Omental fat pad (tissue), 4 donors: ENCODE results near the gene COQ8A. TPM values are rescaled to one million over a fixed set of nuclear protein-coding genes. Genes with fewer than 3 reads are reported as not detected.
A peak's percentile ranks its signal among the peaks of the same experiment; 100 is the strongest.
"Not testable (repeated sequence)": the region's sequence is repeated elsewhere in the genome, so short reads cannot be mapped to it uniquely, and the experiment has no call there.

Source experiments
- ATAC-seq: fragments of 150-250 bp; one replicate; pipeline ENCODE4 v1.9.1; 2016; ENCODE audit warnings: mild to moderate bottlenecking, moderate library complexity; ENCODE audit not compliant: low FRiP score
- DNase-seq: peaks from one replicate; pipeline ENCODE4 v3.0.0-alpha.2; 2019; ENCODE audit warnings: low spot score
- CTCF ChIP-seq, 3 donors: fragments of 450-650 bp; IDR thresholded peaks; one replicate each; pipeline ENCODE4 v1.5.1; 2016 to 2017; ENCODE audit warnings: antibody characterized with exemption in 3 of 3, mild to moderate bottlenecking in 3 of 3, moderate library complexity in 2 of 3
- total RNA-seq, 4 donors: library from RNA; depleted of rRNA; stranded (reverse); fragments of >200 nt; gene quantifications; one replicate each; pipeline ENCODE4 v1.1.0, GENCODE V29; 2016

The COQ8A gene
- total RNA-seq, 4 donors from 2014 or later, result 118 to 175 (median 140) TPM

GRCh38 chr1:226919995-226920394 is 20.1 kb upstream of the COQ8A start:
- no peak for TF ChIP-seq CTCF (IDR thresholded peaks at IDR 0.05)
- DNase-seq, result no peak
- peak; percentile 57 for ATAC-seq

- ATAC-seq (no peak), DNase-seq (no peak)
Observed at GRCh38 chr1:226920446-226920894, 19.6 kb upstream of the COQ8A start.

GRCh38 chr1:226921504-226921903 is 18.6 kb upstream of the COQ8A start:
- ATAC-seq, result no peak
- no peak for TF ChIP-seq CTCF (IDR thresholded peaks at IDR 0.05)
- DNase-seq, result no peak

More at GRCh38 chr1:226920446-226920894, 19.6 kb upstream of the COQ8A start:
- no peak for TF ChIP-seq CTCF (IDR thresholded peaks at IDR 0.05)

GRCh38 chr1:226929260-226930111 is 10.6 kb upstream of the COQ8A start:
- not testable (repeated sequence) for DNase-seq, ATAC-seq

- DNase-seq, result no peak
- no peak for TF ChIP-seq CTCF (IDR thresholded peaks at IDR 0.05)
- no peak for ATAC-seq
Observed at GRCh38 chr1:226934483-226935237, 5.4 kb upstream of the COQ8A start.

GRCh38 chr1:226937940-226938725 is 2.0 kb upstream of the COQ8A start:
- DNase-seq (no peak), ATAC-seq (no peak)
- no peak for TF ChIP-seq CTCF (IDR thresholded peaks at IDR 0.05)

- TF ChIP-seq CTCF (IDR thresholded peaks at IDR 0.05), result no peak
Observed at GRCh38 chr1:226938903-226939437, 1.1 kb upstream of the COQ8A start.

More at GRCh38 chr1:226938903-226939437, 1.1 kb upstream of the COQ8A start:
- ATAC-seq (no peak), DNase-seq (no peak)
